Keratinocyte (primary cell): ENCODE data around the gene TPRG1L. TPM values are rescaled to one million over a fixed set of nuclear protein-coding genes. Genes with fewer than 3 reads are reported as not detected.

Source experiments
- DNase-seq: peaks from one replicate; pipeline ENCODE4 v3.0.0-alpha.2; 2011; ENCODE audit warnings: low read depth, missing footprints, low spot score
- FAIRE-seq: peaks from 2 replicates; lab custom pipeline; 2011; peaks lifted over from hg19 to GRCh38; lab: Jason Lieb, UNC
- H2AFZ ChIP-seq: 2 replicates; pipeline ENCODE4 v1.6.0; 2012; ENCODE audit warnings: low read length, control low read depth, inconsistent platforms; ENCODE audit not compliant: control insufficient read depth
- H3K27ac ChIP-seq: 2 replicates; pipeline ENCODE4 v1.5.1; 2011; ENCODE audit warnings: low read length; ENCODE audit not compliant: control insufficient read depth, insufficient read depth
- H3K27me3 ChIP-seq: 3 replicates; pipeline ENCODE4 v1.6.0; 2011; ENCODE audit warnings: low read length; ENCODE audit not compliant: control insufficient read depth, insufficient read depth; ENCODE audit errors: extremely low read depth
- H3K36me3 ChIP-seq, 2 experiments: 2 replicates in 1 of 2; 3 replicates in 1 of 2; pipeline ENCODE4 v1.5.1; 2011; ENCODE audit warnings: low read length in 2 of 2, mild to moderate bottlenecking in 1 of 2; ENCODE audit not compliant: control insufficient read depth in 2 of 2, insufficient read depth in 2 of 2; ENCODE audit errors: extremely low read depth in 1 of 2
- H3K4me1 ChIP-seq: 3 replicates; pipeline ENCODE4 v1.5.1; 2011; ENCODE audit warnings: low read length; ENCODE audit not compliant: control insufficient read depth, insufficient read depth; ENCODE audit errors: extremely low read depth
- H3K4me2 ChIP-seq: 3 replicates; pipeline ENCODE4 v1.6.0; 2011; ENCODE audit warnings: low read depth, low read length; ENCODE audit not compliant: control insufficient read depth, insufficient read depth; ENCODE audit errors: extremely low read depth
- H3K4me3 ChIP-seq, 3 experiments: fragments of 200-600 bp in 1 of 3; sonication (generic) in 1 of 3; 2 replicates in 2 of 3; 3 replicates in 1 of 3; pipeline ENCODE4 v1.5.1; 2011 to 2016; ENCODE audit warnings: low read length in 3 of 3, mild to moderate bottlenecking in 3 of 3, control low read depth in 2 of 3, inconsistent platforms in 1 of 3, low read depth in 1 of 3, mixed read lengths in 1 of 3, mixed run types in 1 of 3, moderate library complexity in 1 of 3; ENCODE audit not compliant: control insufficient read depth in 2 of 3, insufficient read depth in 2 of 3; ENCODE audit errors: extremely low read depth in 1 of 3
- H3K79me2 ChIP-seq: 2 replicates; pipeline ENCODE4 v1.6.0; 2012; ENCODE audit warnings: low read length; ENCODE audit not compliant: control insufficient read depth, insufficient read depth
- H3K9ac ChIP-seq: 3 replicates; pipeline ENCODE4 v1.6.0; 2011; ENCODE audit warnings: low read length; ENCODE audit not compliant: control insufficient read depth, insufficient read depth; ENCODE audit errors: extremely low read depth
- H3K9me1 ChIP-seq: 3 replicates; pipeline ENCODE4 v1.6.0; 2011; ENCODE audit warnings: low read length; ENCODE audit not compliant: control insufficient read depth, insufficient read depth; ENCODE audit errors: extremely low read depth
- H3K9me3 ChIP-seq: 2 replicates; pipeline ENCODE4 v1.5.1; 2012; ENCODE audit warnings: low read depth, low read length; ENCODE audit not compliant: control insufficient read depth
- H4K20me1 ChIP-seq: 3 replicates; pipeline ENCODE4 v1.6.0; 2011; ENCODE audit warnings: low read length; ENCODE audit not compliant: control insufficient read depth, insufficient read depth; ENCODE audit errors: extremely low read depth
- EZH2 ChIP-seq: IDR thresholded peaks from one replicate; pipeline ENCODE4 v1.6.1; 2012; ENCODE audit warnings: inconsistent platforms, mild to moderate bottlenecking, low read length, moderate library complexity
- dilution Hi-C: fragments of 300-500 bp; cut with MboI; formaldehyde crosslinking; loops from one replicate; pipeline ENCODE4 v1.7.0; 2020; ENCODE audit warnings: low sequenced_read_pairs; ENCODE audit not compliant: extremely low pct_ligation_motif_present
- polyA plus RNA-seq, 5 experiments: library from polyadenylated mRNA; depleted of rRNA in 3 of 5; stranded (reverse) in 3 of 5; stranded (forward) in 1 of 5; unstranded in 1 of 5; fragments of >200 nt; gene quantifications; 1 replicate in 1 of 5; 2 replicates in 3 of 5; 3 replicates in 1 of 5; pipeline versions ENCODE4 v1.2.1 to v1.2.3, GENCODE V29; 2011 to 2012; ENCODE audit warnings: missing spikeins in 2 of 5, low read depth in 1 of 5, low replicate concordance in 1 of 5
- TF ChIP-seq, protein P1 (sequence below), 3 experiments: IDR thresholded peaks in 1 of 3; conservative IDR thresholded peaks in 1 of 3; optimal IDR thresholded peaks in 1 of 3; 2 replicates in 2 of 3; 3 replicates in 1 of 3; pipeline versions ENCODE3 to v1.5.1; 2011; ENCODE audit warnings: low read length in 3 of 3, mild to moderate bottlenecking in 3 of 3, moderate library complexity in 2 of 3, control low read depth in 1 of 3, inconsistent platforms in 1 of 3; ENCODE audit not compliant: insufficient read depth in 2 of 3; ENCODE audit errors: extremely low read depth in 1 of 3

Gene TPRG1L
- polyA plus RNA-seq, 1 donor (not counting 4 experiments of a cell fraction or from before 2014, with no cell fraction given): 57.4 TPM

DNA sequence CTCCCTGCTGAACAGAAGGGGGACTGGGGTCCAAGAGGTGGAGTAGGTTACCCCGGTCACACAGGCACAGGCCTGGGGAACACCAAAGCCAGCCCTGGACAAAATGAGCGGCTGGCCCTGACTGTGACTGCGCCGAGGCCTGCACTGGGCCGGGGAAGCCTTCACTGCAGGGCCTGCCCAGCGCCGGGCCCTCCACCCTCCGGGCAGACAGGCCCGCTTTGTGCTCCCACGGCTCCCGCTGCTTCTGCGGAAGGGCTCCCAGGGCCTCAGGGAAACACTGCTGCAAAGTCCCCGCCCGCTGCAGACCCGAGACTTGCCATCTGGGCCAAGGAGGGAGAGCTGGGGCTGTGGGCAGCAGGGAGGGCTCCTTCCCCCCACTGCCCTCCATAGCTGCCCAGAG is 48.8 kb upstream of the TPRG1L start:
- Histone ChIP-seq H3K9ac (no peak overlapping the region), H3K79me2 (no peaks in the 10 kb centered on the region), H3K36me3 (no peaks in the 10 kb centered on the region), H4K20me1 (no peaks in the 10 kb centered on the region), H3K9me3 (no peaks in the 10 kb centered on the region), H3K9me1 (no peaks in the 10 kb centered on the region), H3K4me1 (no peaks in the 10 kb centered on the region), H3K27ac (no peak overlapping the region), H3K4me2 (no peak overlapping the region), H3K4me3 (no peak overlapping the region), H2AFZ (no peak overlapping the region), H3K27me3 (no peaks in the 10 kb centered on the region)
- TF ChIP-seq, protein P1, sequence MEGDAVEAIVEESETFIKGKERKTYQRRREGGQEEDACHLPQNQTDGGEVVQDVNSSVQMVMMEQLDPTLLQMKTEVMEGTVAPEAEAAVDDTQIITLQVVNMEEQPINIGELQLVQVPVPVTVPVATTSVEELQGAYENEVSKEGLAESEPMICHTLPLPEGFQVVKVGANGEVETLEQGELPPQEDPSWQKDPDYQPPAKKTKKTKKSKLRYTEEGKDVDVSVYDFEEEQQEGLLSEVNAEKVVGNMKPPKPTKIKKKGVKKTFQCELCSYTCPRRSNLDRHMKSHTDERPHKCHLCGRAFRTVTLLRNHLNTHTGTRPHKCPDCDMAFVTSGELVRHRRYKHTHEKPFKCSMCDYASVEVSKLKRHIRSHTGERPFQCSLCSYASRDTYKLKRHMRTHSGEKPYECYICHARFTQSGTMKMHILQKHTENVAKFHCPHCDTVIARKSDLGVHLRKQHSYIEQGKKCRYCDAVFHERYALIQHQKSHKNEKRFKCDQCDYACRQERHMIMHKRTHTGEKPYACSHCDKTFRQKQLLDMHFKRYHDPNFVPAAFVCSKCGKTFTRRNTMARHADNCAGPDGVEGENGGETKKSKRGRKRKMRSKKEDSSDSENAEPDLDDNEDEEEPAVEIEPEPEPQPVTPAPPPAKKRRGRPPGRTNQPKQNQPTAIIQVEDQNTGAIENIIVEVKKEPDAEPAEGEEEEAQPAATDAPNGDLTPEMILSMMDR (optimal IDR thresholded peaks at IDR 0.05 in 1 of 3, IDR thresholded peaks at IDR 0.05 in 1 of 3, conservative IDR thresholded peaks at IDR 0.05 in 1 of 3; ENCODE audit: extremely low read depth in 1 of 3, insufficient read depth in 2 of 3, low read length in 3 of 3): no peak
- no peak for TF ChIP-seq EZH2
- FAIRE-seq (no peak), DNase-seq (no peak)
- dilution Hi-C loops: no loop called here

DNA sequence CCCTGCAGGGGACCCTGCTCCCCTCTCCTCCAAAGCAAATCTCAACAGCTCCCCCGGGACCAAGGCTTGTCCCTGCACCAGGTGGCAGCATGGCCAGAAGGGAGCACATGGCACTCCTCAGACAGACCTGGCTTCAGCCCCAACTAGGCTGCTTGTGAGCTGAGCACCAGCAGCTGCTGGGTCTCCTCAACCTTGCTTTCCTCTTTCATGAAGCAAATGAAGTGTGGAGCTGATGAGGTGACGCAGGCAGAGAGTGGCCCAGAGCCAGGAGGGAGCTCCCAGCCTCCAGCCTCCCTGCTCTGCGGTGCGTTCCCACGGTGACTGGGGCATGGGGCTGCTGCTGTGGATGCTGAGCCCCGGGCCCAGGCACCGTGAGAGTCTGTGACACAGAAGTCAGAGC is 47.5 kb upstream of the TPRG1L start:
- H3K4me2 ChIP-seq: no peak overlapping the region
- no peak for TF ChIP-seq EZH2
- TF ChIP-seq, protein P1 (optimal IDR thresholded peaks at IDR 0.05 in 1 of 3, IDR thresholded peaks at IDR 0.05 in 1 of 3, conservative IDR thresholded peaks at IDR 0.05 in 1 of 3; ENCODE audit: extremely low read depth in 1 of 3, insufficient read depth in 2 of 3, low read length in 3 of 3): no peak
- DNase-seq (no peak), FAIRE-seq (no peak)
- dilution Hi-C loops: no loop called here
- no peak overlapping the region for H3K27ac ChIP-seq
- no peaks in the 10 kb centered on the region for H3K79me2 ChIP-seq
- no peaks in the 10 kb centered on the region for H3K36me3 ChIP-seq
- no peaks in the 10 kb centered on the region for H3K9me3 ChIP-seq
- H3K4me3 ChIP-seq: no peak overlapping the region
- H3K27me3 ChIP-seq: no peaks in the 10 kb centered on the region
- H3K4me1 ChIP-seq: no peaks in the 10 kb centered on the region
- no peaks in the 10 kb centered on the region for H3K9me1 ChIP-seq
- no peak overlapping the region for H2AFZ ChIP-seq
- no peak overlapping the region for H3K9ac ChIP-seq
- no peaks in the 10 kb centered on the region for H4K20me1 ChIP-seq
